Measurements from ENCODE around the gene PRDM1.

Gene PRDM1

DNA sequence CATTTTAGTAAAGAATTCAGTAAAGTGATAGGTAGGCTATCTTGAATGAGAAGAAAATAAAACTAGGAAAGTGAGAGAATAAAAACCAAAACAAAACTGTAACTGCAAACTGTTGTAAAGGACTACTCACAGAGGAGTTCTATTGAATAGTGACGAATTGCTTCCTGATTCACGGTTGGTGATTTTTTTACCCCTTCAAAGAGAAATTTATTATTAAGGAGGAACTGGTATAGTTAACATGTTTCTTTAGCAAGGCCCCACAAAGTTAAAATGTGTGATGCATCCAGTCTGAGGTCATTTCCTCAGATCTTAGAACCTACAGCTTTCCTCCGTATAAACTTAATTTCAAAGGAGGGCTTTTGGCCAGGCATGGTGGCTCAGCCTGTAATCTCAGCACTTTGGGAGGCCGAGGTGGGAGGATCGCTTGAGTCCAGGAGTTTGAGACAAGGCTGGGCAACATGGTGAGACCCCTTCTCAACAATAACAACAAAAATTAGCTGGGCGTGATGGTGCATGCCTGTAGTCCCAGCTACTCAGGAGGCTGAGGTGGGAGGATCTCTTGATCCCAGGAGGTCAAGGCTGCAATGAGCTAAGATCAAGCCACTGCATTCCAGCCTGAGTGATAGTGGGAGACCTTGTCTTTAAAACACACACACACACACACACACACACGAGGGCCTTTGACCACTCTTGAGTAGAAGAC, 8.3 kb downstream of the PRDM1 start:
- TF ChIP-seq, protein P1, sequence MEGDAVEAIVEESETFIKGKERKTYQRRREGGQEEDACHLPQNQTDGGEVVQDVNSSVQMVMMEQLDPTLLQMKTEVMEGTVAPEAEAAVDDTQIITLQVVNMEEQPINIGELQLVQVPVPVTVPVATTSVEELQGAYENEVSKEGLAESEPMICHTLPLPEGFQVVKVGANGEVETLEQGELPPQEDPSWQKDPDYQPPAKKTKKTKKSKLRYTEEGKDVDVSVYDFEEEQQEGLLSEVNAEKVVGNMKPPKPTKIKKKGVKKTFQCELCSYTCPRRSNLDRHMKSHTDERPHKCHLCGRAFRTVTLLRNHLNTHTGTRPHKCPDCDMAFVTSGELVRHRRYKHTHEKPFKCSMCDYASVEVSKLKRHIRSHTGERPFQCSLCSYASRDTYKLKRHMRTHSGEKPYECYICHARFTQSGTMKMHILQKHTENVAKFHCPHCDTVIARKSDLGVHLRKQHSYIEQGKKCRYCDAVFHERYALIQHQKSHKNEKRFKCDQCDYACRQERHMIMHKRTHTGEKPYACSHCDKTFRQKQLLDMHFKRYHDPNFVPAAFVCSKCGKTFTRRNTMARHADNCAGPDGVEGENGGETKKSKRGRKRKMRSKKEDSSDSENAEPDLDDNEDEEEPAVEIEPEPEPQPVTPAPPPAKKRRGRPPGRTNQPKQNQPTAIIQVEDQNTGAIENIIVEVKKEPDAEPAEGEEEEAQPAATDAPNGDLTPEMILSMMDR (IDR thresholded peaks at IDR 0.05; ENCODE audit: insufficient read depth, missing control alignments) = no peak
- FAIRE-seq (no peak), DNase-seq (ENCODE audit: insufficient read length, low spot score) (no peak)

DNA sequence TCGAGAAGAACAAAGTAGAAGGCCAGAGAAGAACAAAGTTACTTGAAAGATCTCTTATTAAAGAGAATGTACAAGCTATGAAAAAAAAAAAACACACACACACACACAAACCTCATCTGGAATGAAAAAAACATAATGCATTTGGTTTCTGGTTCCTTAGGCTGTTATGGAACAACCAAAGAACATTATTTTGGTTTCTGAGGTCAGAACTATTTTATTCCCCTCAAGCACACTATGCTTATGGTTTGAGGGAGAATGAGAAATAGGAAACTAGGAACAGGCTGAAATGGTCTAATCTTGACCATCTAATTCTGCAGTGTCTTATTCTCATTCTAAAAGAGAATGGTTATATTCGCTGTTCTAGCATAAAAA, 8.8 kb downstream of the PRDM1 start:
- TF ChIP-seq, protein P1 (IDR thresholded peaks at IDR 0.05; ENCODE audit: insufficient read depth, missing control alignments) = no peak
- DNase-seq (ENCODE audit: insufficient read length, low spot score) (no peak), FAIRE-seq (peak; percentile 46)

DNA sequence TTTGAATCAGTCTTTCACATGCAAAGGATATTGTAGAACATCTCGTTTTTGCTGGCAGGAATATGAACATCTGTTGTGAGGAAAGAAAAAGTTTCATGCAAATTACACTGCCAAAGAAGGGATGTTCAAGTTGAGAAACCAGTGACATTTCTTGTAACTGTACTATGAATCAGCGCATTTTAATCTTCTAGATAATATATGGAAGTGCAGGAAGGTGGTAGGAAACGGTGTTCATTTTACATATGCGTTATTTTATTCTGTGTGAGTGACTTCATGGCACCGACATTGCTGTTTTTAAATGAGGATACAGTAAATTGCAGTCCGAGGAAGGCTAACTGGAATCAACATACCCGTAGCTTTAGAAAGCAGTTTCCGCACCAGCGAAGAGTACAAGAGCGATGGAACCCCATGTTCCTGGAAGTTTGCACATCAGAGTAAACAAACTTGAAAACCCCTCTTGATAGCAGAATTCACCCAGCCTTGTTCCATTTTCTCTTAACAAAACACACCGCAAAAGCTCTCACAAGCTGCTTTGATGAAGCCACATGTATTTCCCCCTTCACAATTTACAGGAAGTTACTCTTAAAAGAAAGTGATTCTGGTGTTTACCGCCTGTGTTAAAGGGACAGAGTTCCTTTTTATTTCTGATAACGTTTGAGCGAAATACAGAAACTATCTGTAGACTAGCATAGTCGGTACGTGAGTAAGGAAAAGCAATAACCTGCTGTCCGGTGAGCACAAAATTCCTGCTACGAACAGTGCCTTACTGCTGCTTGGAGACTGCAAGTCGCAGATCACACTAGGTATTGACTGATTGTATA, 11.5 kb downstream of the PRDM1 start:
- FAIRE-seq = no peak
- no peak for DNase-seq (ENCODE audit: insufficient read length, low spot score)
- TF ChIP-seq, protein P1 (IDR thresholded peaks at IDR 0.05; ENCODE audit: insufficient read depth, missing control alignments) = no peak

DNA sequence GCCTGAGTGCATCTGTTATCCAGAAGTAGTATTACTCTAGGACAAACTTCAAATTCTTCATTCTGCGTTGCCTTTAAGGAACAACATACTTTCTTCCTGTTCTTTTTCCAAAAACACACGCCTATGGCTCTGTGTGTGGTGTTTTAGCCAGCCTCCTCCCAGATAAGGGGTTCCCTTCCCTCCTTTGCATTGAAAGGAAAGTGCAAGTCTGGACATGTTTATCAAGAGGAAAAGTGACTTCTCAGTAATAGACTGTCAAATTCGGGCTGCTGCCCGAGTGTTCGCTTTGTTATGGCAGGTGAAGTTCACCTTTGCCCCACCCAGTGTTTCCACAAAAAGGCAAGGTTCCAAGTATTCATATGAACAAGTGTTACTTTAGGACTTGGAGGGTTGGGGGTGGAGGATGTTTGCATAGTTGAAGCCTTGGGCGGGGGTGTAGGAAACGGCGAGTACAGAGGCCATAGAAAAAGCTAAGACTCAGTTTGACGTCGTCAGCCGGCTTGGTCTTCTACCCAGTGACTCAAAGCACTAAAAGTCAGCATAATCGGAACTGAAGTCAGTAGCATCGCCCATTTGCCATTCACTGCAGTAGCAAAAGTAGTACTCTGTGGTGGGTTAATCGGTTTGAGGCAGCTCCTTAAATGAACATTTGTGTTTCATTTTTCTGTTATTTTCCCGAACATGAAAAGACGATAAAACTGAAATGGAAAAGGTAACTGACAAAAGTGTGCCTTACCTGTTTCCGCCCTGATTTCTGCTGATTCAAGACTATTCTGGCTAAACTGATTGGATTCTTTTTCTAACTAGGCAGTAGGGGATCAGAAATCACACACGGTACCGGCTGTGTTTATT, 12.5 kb downstream of the PRDM1 start:
- TF ChIP-seq, protein P1 (IDR thresholded peaks at IDR 0.05; ENCODE audit: insufficient read depth, missing control alignments) = no peak
- FAIRE-seq = no peak
- DNase-seq (ENCODE audit: insufficient read length, low spot score) = no peak

DNA sequence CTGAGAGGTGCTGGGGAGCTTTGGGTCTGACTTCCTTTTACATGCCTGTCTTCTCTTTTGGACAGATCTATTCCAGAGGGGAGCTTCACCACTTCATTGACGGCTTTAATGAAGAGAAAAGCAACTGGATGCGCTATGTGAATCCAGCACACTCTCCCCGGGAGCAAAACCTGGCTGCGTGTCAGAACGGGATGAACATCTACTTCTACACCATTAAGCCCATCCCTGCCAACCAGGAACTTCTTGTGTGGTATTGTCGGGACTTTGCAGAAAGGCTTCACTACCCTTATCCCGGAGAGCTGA, 13.1 kb downstream of the PRDM1 start:
- FAIRE-seq = no peak
- TF ChIP-seq, protein P1 (IDR thresholded peaks at IDR 0.05; ENCODE audit: insufficient read depth, missing control alignments) = no peak
- DNase-seq (ENCODE audit: insufficient read length, low spot score) = no peak

DNA sequence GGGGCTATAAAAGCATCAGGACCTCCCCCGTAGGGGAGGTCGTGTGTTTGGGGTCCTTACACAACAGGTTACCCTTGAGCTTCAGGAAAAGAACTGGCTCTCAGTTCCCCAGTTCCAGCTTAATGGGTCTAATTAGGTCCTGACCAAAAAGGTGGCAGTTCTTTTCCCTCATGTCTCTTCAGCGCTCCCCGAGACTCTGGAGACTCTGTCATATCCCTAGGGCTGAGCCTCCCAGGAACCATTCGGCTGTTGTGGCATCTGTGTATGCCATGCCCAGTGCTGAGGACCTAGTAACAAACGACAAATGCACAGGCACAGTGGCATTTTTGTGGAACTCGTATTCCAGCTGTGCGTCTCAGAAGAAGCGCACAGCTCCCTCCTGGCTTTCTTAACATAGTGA, 14.6 kb downstream of the PRDM1 start:
- FAIRE-seq (no peak), DNase-seq (ENCODE audit: insufficient read length, low spot score) (no peak)
- TF ChIP-seq, protein P1 (IDR thresholded peaks at IDR 0.05; ENCODE audit: insufficient read depth, missing control alignments) = no peak
